Measurements from ENCODE around the gene MMP24OS. TPM values are rescaled to one million over a fixed set of nuclear protein-coding genes. Genes with fewer than 3 reads are reported as not detected.

MMP24OS gene
- total and polyA plus RNA-seq, 5 donors from 2014 or later, result 8.7 to 50.6 (median 9.6) TPM

DNA sequence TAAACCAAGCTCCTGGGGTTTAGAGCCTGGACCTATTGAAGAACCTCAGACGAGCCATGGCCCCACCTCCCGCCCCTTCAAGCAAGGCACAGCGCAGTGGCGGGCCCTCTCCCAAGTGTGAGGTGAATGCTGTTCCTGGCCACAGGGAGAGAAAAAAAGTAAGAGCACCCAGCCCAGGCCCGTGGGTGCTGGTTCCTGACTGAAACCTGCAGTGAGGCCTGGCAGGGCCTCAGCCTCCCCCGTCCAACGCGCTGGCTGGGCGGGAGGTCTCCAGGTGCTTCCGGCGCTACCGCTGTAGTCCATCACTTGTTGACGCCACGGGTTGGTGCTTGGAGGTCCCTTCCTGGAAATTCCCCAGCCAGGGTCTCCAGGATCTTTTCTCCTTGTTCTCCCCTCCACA is 19.8 kb upstream of the MMP24OS start:
- Mint-ChIP-seq H3K4me3 (no peak overlapping the region), H3K27ac (no peak overlapping the region), H3K27me3 (peaks cover 6% of the 10 kb centered on the region), H3K9me3 (peaks cover 0 to 3% (median 0%) of the 10 kb centered on the region in 7 donors), H3K4me1 (peaks cover 0 to 2% (median 0%) of the 10 kb centered on the region in 4 donors), H3K36me3 (no peaks in the 10 kb centered on the region)
- DNase-seq (no peak), ATAC-seq (ENCODE audit: low read depth in 2 of 2) (no peak)
- Histone ChIP-seq H3K9me3 (ENCODE audit: control insufficient read depth in 2 of 2, low read length in 2 of 2) (no peaks in the 10 kb centered on the region), H3K27me3 (ENCODE audit: control insufficient read depth, insufficient read depth, low read length) (no peaks in the 10 kb centered on the region), H3K4me3 (ENCODE audit: low read depth, low read length) (no peak overlapping the region), H3K27ac (ENCODE audit: insufficient read depth, low read length, poor library complexity, severe bottlenecking) (no peak overlapping the region), H3K36me3 (ENCODE audit: control insufficient read depth, insufficient read depth, low read length) (no peaks in the 10 kb centered on the region), H3K4me1 (ENCODE audit: control insufficient read depth, insufficient read depth, low read length, poor library complexity, severe bottlenecking) (no peaks in the 10 kb centered on the region)

DNA sequence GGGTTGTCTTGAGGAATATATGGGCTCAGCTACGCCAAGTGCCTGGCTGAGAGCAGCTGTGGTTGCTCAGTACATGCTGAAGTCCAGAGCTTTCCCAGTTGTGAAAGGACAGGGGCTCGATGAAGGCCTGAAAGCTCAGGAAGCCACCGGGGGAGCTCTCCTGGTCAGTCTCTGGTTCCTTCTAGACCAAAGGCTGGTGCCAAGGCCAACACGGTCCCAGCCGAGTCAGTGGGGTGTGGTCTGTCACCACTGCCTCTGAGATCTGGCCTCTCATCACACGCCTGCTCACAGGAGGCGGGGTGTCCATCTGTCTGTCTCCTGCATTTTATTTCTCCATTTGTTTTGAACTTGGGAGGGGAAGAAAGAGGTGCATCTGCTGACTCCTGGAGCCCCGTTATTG is 19.2 kb upstream of the MMP24OS start:
- H3K4me1 Mint-ChIP-seq, result peaks cover 0 to 2% (median 0%) of the 10 kb centered on the region in 4 donors
- H3K9me3 Mint-ChIP-seq, result peaks cover 0 to 3% (median 0%) of the 10 kb centered on the region in 7 donors
- H3K27ac Mint-ChIP-seq, result no peak overlapping the region
- no peak overlapping the region for H3K4me3 Mint-ChIP-seq
- H3K27ac ChIP-seq (ENCODE audit: insufficient read depth, low read length, poor library complexity, severe bottlenecking), result no peak overlapping the region
- no peak overlapping the region for H3K4me3 ChIP-seq (ENCODE audit: low read depth, low read length)
- H3K4me1 ChIP-seq (ENCODE audit: control insufficient read depth, insufficient read depth, low read length, poor library complexity, severe bottlenecking), result no peaks in the 10 kb centered on the region
- H3K27me3 ChIP-seq (ENCODE audit: control insufficient read depth, insufficient read depth, low read length), result no peaks in the 10 kb centered on the region
- peaks cover 6% of the 10 kb centered on the region for H3K27me3 Mint-ChIP-seq
- H3K36me3 ChIP-seq (ENCODE audit: control insufficient read depth, insufficient read depth, low read length), result no peaks in the 10 kb centered on the region
- ATAC-seq (ENCODE audit: low read depth in 2 of 2) (no peak), DNase-seq (no peak)
- no peaks in the 10 kb centered on the region for H3K9me3 ChIP-seq (ENCODE audit: control insufficient read depth in 2 of 2, low read length in 2 of 2)
- H3K36me3 Mint-ChIP-seq, result no peaks in the 10 kb centered on the region

DNA sequence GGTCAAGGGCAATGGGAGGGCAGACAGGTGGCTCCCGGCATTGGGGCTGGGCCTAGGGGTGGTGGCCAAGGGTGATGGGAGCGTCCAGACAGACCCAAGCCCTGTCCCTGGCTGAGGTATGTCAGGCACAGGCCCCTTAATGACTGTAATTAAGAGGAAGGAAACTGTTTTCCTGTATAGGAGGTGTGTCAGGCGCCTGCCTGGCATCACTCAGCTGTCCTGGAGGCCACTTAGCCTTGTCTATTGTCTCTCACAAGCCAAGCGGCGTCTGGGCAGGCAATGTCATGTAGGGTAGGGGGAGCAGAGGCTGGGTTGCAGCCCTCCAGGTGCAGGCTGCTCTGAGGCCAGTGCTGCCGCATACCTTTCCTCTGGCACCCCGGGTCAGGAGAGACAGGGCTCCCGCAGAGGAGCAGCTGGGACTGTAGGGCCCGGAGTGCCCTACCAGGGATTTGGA is 18.2 kb upstream of the MMP24OS start:
- peak overlapping the region in 1 of 3 donors; percentile 32 for H3K27ac Mint-ChIP-seq

DNA sequence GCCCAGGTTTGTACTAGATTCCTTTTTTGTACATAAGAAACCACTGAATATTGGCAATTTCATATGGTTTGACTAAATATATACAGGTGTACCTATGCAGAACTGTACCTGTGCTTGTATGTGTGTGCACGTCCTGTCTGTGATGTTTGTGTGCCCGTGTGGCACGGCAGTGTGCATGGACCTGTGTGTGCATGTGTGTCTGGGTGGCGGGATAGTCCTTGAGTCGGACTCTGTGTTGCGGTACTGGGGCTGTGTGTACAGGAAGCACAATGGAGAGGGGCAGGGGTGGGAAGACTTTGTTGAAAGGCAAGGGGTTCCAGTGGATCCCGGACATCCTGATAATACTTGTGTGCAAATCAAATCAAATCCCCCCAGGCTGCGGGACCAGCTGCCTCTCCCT is 17.8 kb upstream of the MMP24OS start:
- Mint-ChIP-seq H3K4me1 (peaks cover 0 to 2% (median 0%) of the 10 kb centered on the region in 4 donors), H3K4me3 (no peak overlapping the region), H3K27ac (no peak overlapping the region), H3K27me3 (peaks cover 6% of the 10 kb centered on the region), H3K9me3 (peaks cover 0 to 3% (median 0%) of the 10 kb centered on the region in 7 donors), H3K36me3 (no peaks in the 10 kb centered on the region)
- H3K4me3 ChIP-seq (ENCODE audit: low read depth, low read length), result no peak overlapping the region
- DNase-seq, result no peak
- no peak for ATAC-seq (ENCODE audit: low read depth in 2 of 2)
- H3K36me3 ChIP-seq (ENCODE audit: control insufficient read depth, insufficient read depth, low read length), result no peaks in the 10 kb centered on the region
- no peaks in the 10 kb centered on the region for H3K27me3 ChIP-seq (ENCODE audit: control insufficient read depth, insufficient read depth, low read length)
- no peaks in the 10 kb centered on the region for H3K4me1 ChIP-seq (ENCODE audit: control insufficient read depth, insufficient read depth, low read length, poor library complexity, severe bottlenecking)
- no peak overlapping the region for H3K27ac ChIP-seq (ENCODE audit: insufficient read depth, low read length, poor library complexity, severe bottlenecking)
- no peaks in the 10 kb centered on the region for H3K9me3 ChIP-seq (ENCODE audit: control insufficient read depth in 2 of 2, low read length in 2 of 2)

More for the DNA sequence above, 18.2 kb upstream of the MMP24OS start:
- Mint-ChIP-seq H3K4me3 (no peak overlapping the region), H3K9me3 (peaks cover 0 to 3% (median 0%) of the 10 kb centered on the region in 7 donors), H3K4me1 (peaks cover 0 to 2% (median 0%) of the 10 kb centered on the region in 4 donors), H3K27me3 (peaks cover 6% of the 10 kb centered on the region), H3K36me3 (no peaks in the 10 kb centered on the region)
- Histone ChIP-seq H3K36me3 (ENCODE audit: control insufficient read depth, insufficient read depth, low read length) (no peaks in the 10 kb centered on the region), H3K9me3 (ENCODE audit: control insufficient read depth in 2 of 2, low read length in 2 of 2) (no peaks in the 10 kb centered on the region), H3K4me3 (ENCODE audit: low read depth, low read length) (no peak overlapping the region), H3K27me3 (ENCODE audit: control insufficient read depth, insufficient read depth, low read length) (no peaks in the 10 kb centered on the region), H3K4me1 (ENCODE audit: control insufficient read depth, insufficient read depth, low read length, poor library complexity, severe bottlenecking) (no peaks in the 10 kb centered on the region), H3K27ac (ENCODE audit: insufficient read depth, low read length, poor library complexity, severe bottlenecking) (no peak overlapping the region)
- no peak for DNase-seq
- no peak for ATAC-seq (ENCODE audit: low read depth in 2 of 2)

DNA sequence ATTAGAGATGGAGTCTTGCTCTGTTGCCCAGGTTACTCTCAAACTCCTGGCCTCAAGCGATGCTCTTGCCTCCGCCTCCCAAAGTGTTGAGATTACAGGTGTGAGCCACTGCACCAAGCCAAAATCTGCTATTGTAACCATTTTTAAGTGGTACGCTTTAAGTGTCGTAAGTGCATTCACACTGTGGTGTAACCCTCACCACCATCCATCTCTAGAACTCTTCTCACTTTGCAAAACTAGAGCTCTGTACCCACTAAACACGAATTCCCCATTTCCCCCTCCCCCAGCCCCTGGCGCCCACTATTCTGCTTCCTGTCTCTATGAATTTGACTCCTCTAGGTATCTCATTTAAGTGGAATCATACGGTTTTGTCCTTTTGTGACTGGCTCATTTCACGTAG is 17.1 kb upstream of the MMP24OS start:
- Histone ChIP-seq H3K27me3 (ENCODE audit: control insufficient read depth, insufficient read depth, low read length) (no peaks in the 10 kb centered on the region), H3K4me3 (ENCODE audit: low read depth, low read length) (no peak overlapping the region), H3K9me3 (ENCODE audit: control insufficient read depth in 2 of 2, low read length in 2 of 2) (no peaks in the 10 kb centered on the region), H3K36me3 (ENCODE audit: control insufficient read depth, insufficient read depth, low read length) (no peaks in the 10 kb centered on the region), H3K4me1 (ENCODE audit: control insufficient read depth, insufficient read depth, low read length, poor library complexity, severe bottlenecking) (no peaks in the 10 kb centered on the region), H3K27ac (ENCODE audit: insufficient read depth, low read length, poor library complexity, severe bottlenecking) (no peak overlapping the region)
- no peak for ATAC-seq (ENCODE audit: low read depth in 2 of 2)
- Mint-ChIP-seq H3K4me1 (peaks cover 0 to 2% (median 0%) of the 10 kb centered on the region in 4 donors), H3K9me3 (peaks cover 0 to 3% (median 0%) of the 10 kb centered on the region in 7 donors), H3K27ac (no peak overlapping the region), H3K36me3 (no peaks in the 10 kb centered on the region), H3K27me3 (peaks cover 6% of the 10 kb centered on the region), H3K4me3 (no peak overlapping the region)
- no peak for DNase-seq

DNA sequence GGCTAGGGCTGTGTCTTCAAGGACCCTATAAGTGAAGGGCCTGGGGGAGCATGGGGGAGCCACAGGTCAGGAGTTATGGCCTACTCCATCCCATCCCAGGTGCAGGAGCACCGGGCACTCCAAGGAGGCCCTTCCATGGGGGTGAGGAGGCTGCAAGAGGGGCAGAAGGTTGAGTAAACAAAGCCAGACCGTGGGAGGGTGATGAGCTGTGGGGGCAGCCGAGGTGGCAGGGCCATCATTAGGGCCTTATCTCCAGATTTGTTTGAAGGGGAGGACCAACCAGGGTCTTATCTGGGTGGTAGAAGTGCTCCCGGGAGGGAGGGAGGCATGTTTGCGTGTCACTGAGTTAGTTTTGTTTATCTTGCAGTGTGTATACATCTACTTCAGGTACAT is 16.4 kb upstream of the MMP24OS start:
- DNase-seq, result no peak
- Histone ChIP-seq H3K9me3 (ENCODE audit: control insufficient read depth in 2 of 2, low read length in 2 of 2) (no peaks in the 10 kb centered on the region), H3K4me3 (ENCODE audit: low read depth, low read length) (no peak overlapping the region), H3K4me1 (ENCODE audit: control insufficient read depth, insufficient read depth, low read length, poor library complexity, severe bottlenecking) (no peaks in the 10 kb centered on the region), H3K27ac (ENCODE audit: insufficient read depth, low read length, poor library complexity, severe bottlenecking) (no peak overlapping the region), H3K36me3 (ENCODE audit: control insufficient read depth, insufficient read depth, low read length) (no peaks in the 10 kb centered on the region), H3K27me3 (ENCODE audit: control insufficient read depth, insufficient read depth, low read length) (no peaks in the 10 kb centered on the region)
- H3K27me3 Mint-ChIP-seq, result peaks cover 6% of the 10 kb centered on the region
- peaks cover 0 to 3% (median 0%) of the 10 kb centered on the region in 7 donors for H3K9me3 Mint-ChIP-seq
- H3K4me3 Mint-ChIP-seq, result no peak overlapping the region
- no peaks in the 10 kb centered on the region for H3K4me1 Mint-ChIP-seq
- no peak overlapping the region for H3K27ac Mint-ChIP-seq
- ATAC-seq (ENCODE audit: low read depth in 2 of 2), result no peak
- H3K36me3 Mint-ChIP-seq, result no peaks in the 10 kb centered on the region

DNA sequence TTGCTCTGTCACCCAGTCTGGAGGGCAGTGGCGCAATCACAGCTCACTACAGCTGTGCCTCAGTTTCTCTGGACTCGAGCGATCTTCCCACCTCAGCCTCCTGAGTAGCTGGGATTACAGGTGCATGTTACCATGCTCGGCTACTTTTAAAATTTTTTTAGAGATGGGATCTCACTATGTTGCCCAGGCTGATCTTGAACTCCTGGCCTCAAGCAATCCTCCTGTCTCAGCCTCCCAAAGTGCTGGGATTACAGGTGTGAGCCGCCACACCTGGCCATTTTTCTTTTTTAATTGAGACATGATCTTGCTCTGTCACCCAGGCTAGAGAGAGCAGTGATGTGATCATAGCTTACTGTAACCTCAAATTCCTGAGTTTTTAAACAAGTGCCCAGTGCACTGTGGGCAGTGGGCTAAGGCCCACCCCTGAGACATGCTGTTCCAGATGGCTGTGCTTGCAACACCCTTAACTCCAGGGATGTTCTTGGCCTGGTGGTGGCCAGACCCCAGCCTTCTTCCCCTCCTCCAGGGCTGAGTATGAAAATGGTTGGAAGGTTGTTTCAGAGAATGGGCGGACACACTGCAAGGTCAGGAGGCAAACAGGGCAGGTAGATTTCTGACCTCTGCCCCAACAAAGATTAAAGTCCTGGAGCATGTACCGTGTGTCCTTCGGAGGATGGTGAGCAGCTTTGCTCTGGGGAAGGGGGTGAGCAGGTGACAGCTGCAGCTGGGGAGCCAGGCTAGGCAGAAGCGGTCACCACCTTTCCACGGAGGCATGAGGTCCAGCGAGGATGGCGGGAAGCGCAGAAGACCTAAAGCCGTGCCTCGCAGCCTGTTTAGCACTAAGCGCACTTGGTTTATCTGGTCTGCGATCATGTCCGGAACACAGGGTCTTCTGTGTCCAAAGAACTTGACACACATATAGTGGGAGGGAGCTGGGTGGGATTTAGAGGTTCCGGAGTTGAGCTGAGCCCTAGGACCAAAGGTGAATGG is 15.7 kb upstream of the MMP24OS start:
- Histone ChIP-seq H3K4me1 (ENCODE audit: control insufficient read depth, insufficient read depth, low read length, poor library complexity, severe bottlenecking) (no peaks in the 10 kb centered on the region), H3K36me3 (ENCODE audit: control insufficient read depth, insufficient read depth, low read length) (no peaks in the 10 kb centered on the region), H3K9me3 (ENCODE audit: control insufficient read depth in 2 of 2, low read length in 2 of 2) (no peaks in the 10 kb centered on the region), H3K27ac (ENCODE audit: insufficient read depth, low read length, poor library complexity, severe bottlenecking) (no peak overlapping the region), H3K4me3 (ENCODE audit: low read depth, low read length) (no peak overlapping the region), H3K27me3 (ENCODE audit: control insufficient read depth, insufficient read depth, low read length) (no peaks in the 10 kb centered on the region)
- Mint-ChIP-seq H3K9me3 (peaks cover 0 to 3% (median 0%) of the 10 kb centered on the region in 7 donors), H3K27ac (no peak overlapping the region), H3K36me3 (no peaks in the 10 kb centered on the region), H3K27me3 (peaks cover 6% of the 10 kb centered on the region), H3K4me1 (no peaks in the 10 kb centered on the region), H3K4me3 (no peak overlapping the region)
- ATAC-seq (ENCODE audit: low read depth in 2 of 2), result no peak
- no peak for DNase-seq
